ENCODE results near the gene EMC6. TPM values are rescaled to one million over a fixed set of nuclear protein-coding genes. Genes with fewer than 3 reads are reported as not detected.

Gene EMC6
- total and polyA plus RNA-seq, 2 of the 13 experiments (the other 11 are each of a cell fraction or from before 2014, with no cell fraction given) = 45.1 to 47.7 TPM

DNA sequence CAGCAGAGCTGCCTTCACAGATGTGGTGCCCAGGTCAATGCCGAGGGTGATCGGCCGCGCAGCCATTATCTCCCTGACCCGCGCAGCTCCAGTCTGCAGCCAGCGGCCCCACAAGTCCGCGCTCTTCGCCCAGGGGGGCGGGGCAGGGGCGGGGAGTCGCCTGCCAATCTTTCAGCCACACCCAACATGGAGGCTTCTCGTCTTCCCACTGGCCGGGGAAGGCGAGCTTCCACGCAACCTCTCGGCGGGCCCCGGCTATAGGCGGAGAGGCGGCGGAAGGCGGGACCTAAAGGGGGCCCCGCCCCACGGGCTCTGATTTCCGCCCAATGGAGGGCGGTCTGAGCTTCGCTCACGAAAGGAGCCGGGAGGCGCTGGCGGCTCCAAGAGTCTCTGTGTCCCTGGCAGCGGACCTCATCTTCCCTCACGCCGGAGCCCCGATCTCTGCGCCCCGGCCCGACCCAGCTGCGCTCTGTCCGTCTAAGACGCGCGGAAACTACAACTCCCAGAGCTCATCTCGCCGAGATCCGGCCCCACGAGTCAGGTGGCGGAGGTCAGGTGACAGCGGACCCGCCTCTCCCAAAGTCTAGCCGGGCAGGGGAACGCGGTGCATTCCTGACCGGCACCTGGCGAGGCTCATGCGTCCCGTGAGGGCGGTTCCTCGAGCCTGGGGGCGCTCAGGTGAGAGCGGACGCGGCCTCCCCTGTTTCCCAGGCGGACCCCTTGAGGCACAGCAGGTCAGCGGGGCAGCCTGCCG, 32.3 kb upstream of the EMC6 start, which contains the start of the genes CTNS and SHPK (continued):
- 0 out of 2 replicates have a peak, but pooled peaks have one; percentile 66 for TF ChIP-seq ZFP41 (CRISPR knock-in tag; IDR thresholded peaks at IDR 0.05; ENCODE audit: borderline replicate concordance)
- TF ChIP-seq POLR2AphosphoS2 (IDR thresholded peaks at IDR 0.05; ENCODE audit: low read depth, low read length) = no peak
- peak; percentile 21 for TF ChIP-seq JARID2 (CRISPR knock-in tag; IDR thresholded peaks at IDR 0.05; ENCODE audit: insufficient replicate concordance)
- TF ChIP-seq SNRNP70 (IDR thresholded peaks at IDR 0.05; ENCODE audit: low read depth, low read length) = no peak
- 0 out of 2 replicates have a peak, but pooled peaks have one; percentile 80 for TF ChIP-seq ZNF564 (CRISPR knock-in tag; IDR thresholded peaks at IDR 0.05)
- no peak; the same call in 1 of the 2 replicates for TF ChIP-seq STAT5B (CRISPR knock-in tag; IDR thresholded peaks at IDR 0.05)
- peak; percentile 27; the same call in 1 of the 2 replicates for TF ChIP-seq FOXO1 (CRISPR knock-in tag; IDR thresholded peaks at IDR 0.05)
- peak; percentile 35; the same call in 1 of the 2 replicates for TF ChIP-seq FOSL2 (CRISPR knock-in tag; IDR thresholded peaks at IDR 0.05)
- TF ChIP-seq PREB (CRISPR knock-in tag; IDR thresholded peaks at IDR 0.05) = no peak
- TF ChIP-seq SAFB2 (CRISPR knock-in tag; IDR thresholded peaks at IDR 0.05; ENCODE audit: borderline replicate concordance, low read depth) = no peak
- TF ChIP-seq MIXL1 (CRISPR knock-in tag; IDR thresholded peaks at IDR 0.05) = no peak
- TF ChIP-seq ZNF383 (CRISPR knock-in tag; IDR thresholded peaks at IDR 0.05; ENCODE audit: borderline replicate concordance) = no peak
- peak; percentile 62 for TF ChIP-seq SALL1 (CRISPR knock-in tag; IDR thresholded peaks at IDR 0.05)
- 0 out of 2 replicates have a peak, but pooled peaks have one; percentile 30 for TF ChIP-seq RFX5 (IDR thresholded peaks at IDR 0.05; ENCODE audit: low read depth, low read length)
- peak; percentile 54; the same call in 1 of the 2 replicates for TF ChIP-seq THAP9 (CRISPR knock-in tag; IDR thresholded peaks at IDR 0.05; ENCODE audit: borderline replicate concordance)
- TF ChIP-seq NCOA1 (CRISPR knock-in tag; IDR thresholded peaks at IDR 0.05) = no peak
- no peak for TF ChIP-seq ARNTL (CRISPR knock-in tag; IDR thresholded peaks at IDR 0.05)
- no peak for TF ChIP-seq HNF4G (IDR thresholded peaks at IDR 0.05; ENCODE audit: borderline replicate concordance, low read depth, low read length)
- no peak for TF ChIP-seq HNF4G (CRISPR knock-in tag; IDR thresholded peaks at IDR 0.05; ENCODE audit: borderline replicate concordance, low read depth)
- TF ChIP-seq NBN (conservative IDR thresholded peaks at IDR 0.05) = no peak
- no peak for TF ChIP-seq EZH2 (conservative IDR thresholded peaks at IDR 0.05; ENCODE audit: low read depth, low read length)
- TF ChIP-seq ZBTB4 (CRISPR knock-in tag; IDR thresholded peaks at IDR 0.05; ENCODE audit: borderline replicate concordance) = peak; percentile 55; the same call in 1 of the 2 replicates
- no peak for TF ChIP-seq MAFF (IDR thresholded peaks at IDR 0.05; ENCODE audit: low read depth, low read length)

Data from HepG2 (cell line).